ENCODE measurements around the gene PACRG. TPM values are rescaled to one million over a fixed set of nuclear protein-coding genes. Genes with fewer than 3 reads are reported as not detected.

The PACRG gene
- total and polyA plus RNA-seq, 2 experiments from 2014 or later, result 0.17 to 0.68 TPM

DNA sequence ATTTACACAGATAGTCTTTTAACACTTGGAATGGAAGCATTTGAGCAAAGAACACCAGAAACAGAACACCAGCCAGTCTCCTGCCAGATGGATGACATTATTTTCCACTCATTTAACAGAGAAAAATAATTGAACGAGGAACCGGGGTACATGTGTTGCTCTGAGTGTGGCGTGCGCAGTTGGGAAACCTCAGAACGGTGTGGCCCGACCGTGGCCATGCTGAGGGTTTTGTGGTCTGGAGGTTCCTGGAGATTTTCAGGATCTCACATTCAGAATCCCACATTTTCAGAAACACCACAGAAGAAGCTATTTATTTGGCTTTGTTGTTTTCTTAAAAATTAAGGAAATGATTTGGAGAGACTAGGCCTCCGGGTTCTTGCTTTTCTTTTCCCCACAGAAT lies 559.9 kb downstream of the PACRG start:
- H4K20me1 ChIP-seq (replicated peaks; ENCODE audit: insufficient read depth), result no peaks in the 10 kb centered on the region
- H3K9me2 ChIP-seq (ENCODE audit: insufficient read depth), result no peaks in the 10 kb centered on the region
- Mint-ChIP-seq H3K27me3 (ENCODE audit: insufficient read depth, low read depth, poor library complexity) (peaks cover 8% of the 10 kb centered on the region), H3K36me3 (ENCODE audit: low read depth) (no peaks in the 10 kb centered on the region), H3K4me1 (0 out of 3 replicates have a peak, but pooled peaks cover 4% of the 10 kb centered on the region), H3K4me3 (no peak overlapping the region), H3K27ac (no peak overlapping the region), H3K9me3 (peaks cover 3% of the 10 kb centered on the region; the same call in 1 of the 3 replicates)
- ATAC-seq (no peak), DNase-seq (ENCODE audit: low spot score) (no peak)
- H3K4me3 ChIP-seq, result no peak overlapping the region
- no peak overlapping the region for H3K27ac ChIP-seq (ENCODE audit: low read depth)
- no peaks in the 10 kb centered on the region for H3F3A ChIP-seq (replicated peaks; ENCODE audit: low read depth)
- H2AFZ ChIP-seq, result peak overlapping the region; percentile 52; the same call in 1 of the 2 replicates
- no peaks in the 10 kb centered on the region for H3K27me3 ChIP-seq (ENCODE audit: insufficient read depth)
- H3K4me1 ChIP-seq (ENCODE audit: insufficient read depth), result no peaks in the 10 kb centered on the region
- no peaks in the 10 kb centered on the region for H3K79me2 ChIP-seq (replicated peaks; ENCODE audit: insufficient read depth)
- no peak overlapping the region for H3K4me2 ChIP-seq
- TF ChIP-seq ZNF114 (CRISPR knock-in tag; IDR thresholded peaks at IDR 0.05) (no peak), ZNF331 (CRISPR knock-in tag; IDR thresholded peaks at IDR 0.05; ENCODE audit: low read depth) (no peak), NANOG (IDR thresholded peaks at IDR 0.05; ENCODE audit: borderline replicate concordance) (no peak), POLR2AphosphoS5 (IDR thresholded peaks at IDR 0.05; ENCODE audit: low read depth) (no peak), CREB1 (CRISPR knock-in tag; IDR thresholded peaks at IDR 0.05; ENCODE audit: low read depth) (no peak), STAT1 (IDR thresholded peaks at IDR 0.05; ENCODE audit: unreplicated experiment) (no peak), EZH2phosphoT487 (IDR thresholded peaks at IDR 0.05; ENCODE audit: unreplicated experiment) (no peak)
- TF ChIP-seq, protein P1, sequence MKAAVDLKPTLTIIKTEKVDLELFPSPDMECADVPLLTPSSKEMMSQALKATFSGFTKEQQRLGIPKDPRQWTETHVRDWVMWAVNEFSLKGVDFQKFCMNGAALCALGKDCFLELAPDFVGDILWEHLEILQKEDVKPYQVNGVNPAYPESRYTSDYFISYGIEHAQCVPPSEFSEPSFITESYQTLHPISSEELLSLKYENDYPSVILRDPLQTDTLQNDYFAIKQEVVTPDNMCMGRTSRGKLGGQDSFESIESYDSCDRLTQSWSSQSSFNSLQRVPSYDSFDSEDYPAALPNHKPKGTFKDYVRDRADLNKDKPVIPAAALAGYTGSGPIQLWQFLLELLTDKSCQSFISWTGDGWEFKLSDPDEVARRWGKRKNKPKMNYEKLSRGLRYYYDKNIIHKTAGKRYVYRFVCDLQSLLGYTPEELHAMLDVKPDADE (IDR thresholded peaks at IDR 0.05), result no peak
- TF ChIP-seq, protein P2, sequence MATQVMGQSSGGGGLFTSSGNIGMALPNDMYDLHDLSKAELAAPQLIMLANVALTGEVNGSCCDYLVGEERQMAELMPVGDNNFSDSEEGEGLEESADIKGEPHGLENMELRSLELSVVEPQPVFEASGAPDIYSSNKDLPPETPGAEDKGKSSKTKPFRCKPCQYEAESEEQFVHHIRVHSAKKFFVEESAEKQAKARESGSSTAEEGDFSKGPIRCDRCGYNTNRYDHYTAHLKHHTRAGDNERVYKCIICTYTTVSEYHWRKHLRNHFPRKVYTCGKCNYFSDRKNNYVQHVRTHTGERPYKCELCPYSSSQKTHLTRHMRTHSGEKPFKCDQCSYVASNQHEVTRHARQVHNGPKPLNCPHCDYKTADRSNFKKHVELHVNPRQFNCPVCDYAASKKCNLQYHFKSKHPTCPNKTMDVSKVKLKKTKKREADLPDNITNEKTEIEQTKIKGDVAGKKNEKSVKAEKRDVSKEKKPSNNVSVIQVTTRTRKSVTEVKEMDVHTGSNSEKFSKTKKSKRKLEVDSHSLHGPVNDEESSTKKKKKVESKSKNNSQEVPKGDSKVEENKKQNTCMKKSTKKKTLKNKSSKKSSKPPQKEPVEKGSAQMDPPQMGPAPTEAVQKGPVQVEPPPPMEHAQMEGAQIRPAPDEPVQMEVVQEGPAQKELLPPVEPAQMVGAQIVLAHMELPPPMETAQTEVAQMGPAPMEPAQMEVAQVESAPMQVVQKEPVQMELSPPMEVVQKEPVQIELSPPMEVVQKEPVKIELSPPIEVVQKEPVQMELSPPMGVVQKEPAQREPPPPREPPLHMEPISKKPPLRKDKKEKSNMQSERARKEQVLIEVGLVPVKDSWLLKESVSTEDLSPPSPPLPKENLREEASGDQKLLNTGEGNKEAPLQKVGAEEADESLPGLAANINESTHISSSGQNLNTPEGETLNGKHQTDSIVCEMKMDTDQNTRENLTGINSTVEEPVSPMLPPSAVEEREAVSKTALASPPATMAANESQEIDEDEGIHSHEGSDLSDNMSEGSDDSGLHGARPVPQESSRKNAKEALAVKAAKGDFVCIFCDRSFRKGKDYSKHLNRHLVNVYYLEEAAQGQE (IDR thresholded peaks at IDR 0.05; ENCODE audit: unreplicated experiment), result no peak
- no peaks in the 10 kb centered on the region for H3K36me3 ChIP-seq (ENCODE audit: insufficient read depth)

GRCh38 chr6:163288066-163288465 lies 560.3 kb downstream of the PACRG start:
- Mint-ChIP-seq H3K36me3 (ENCODE audit: low read depth) (no peaks in the 10 kb centered on the region), H3K4me1 (0 out of 3 replicates have a peak, but pooled peaks cover 4% of the 10 kb centered on the region), H3K27ac (no peak overlapping the region), H3K9me3 (peaks cover 3% of the 10 kb centered on the region; the same call in 1 of the 3 replicates), H3K27me3 (ENCODE audit: insufficient read depth, low read depth, poor library complexity) (peaks cover 8% of the 10 kb centered on the region), H3K4me3 (no peak overlapping the region)
- Histone ChIP-seq H3K79me2 (replicated peaks; ENCODE audit: insufficient read depth) (no peaks in the 10 kb centered on the region), H3K4me2 (no peak overlapping the region), H3K36me3 (ENCODE audit: insufficient read depth) (no peaks in the 10 kb centered on the region), H3K4me1 (ENCODE audit: insufficient read depth) (no peaks in the 10 kb centered on the region), H2AFZ (no peak overlapping the region), H4K20me1 (replicated peaks; ENCODE audit: insufficient read depth) (no peaks in the 10 kb centered on the region), H3K4me3 (no peak overlapping the region), H3K27ac (ENCODE audit: low read depth) (no peak overlapping the region), H3F3A (replicated peaks; ENCODE audit: low read depth) (no peaks in the 10 kb centered on the region), H3K9me2 (ENCODE audit: insufficient read depth) (no peaks in the 10 kb centered on the region), H3K27me3 (ENCODE audit: insufficient read depth) (no peaks in the 10 kb centered on the region)
- no peak for DNase-seq (ENCODE audit: low spot score)
- no peak for ATAC-seq
- no peak for TF ChIP-seq NANOG (IDR thresholded peaks at IDR 0.05; ENCODE audit: borderline replicate concordance)
- TF ChIP-seq, protein P1 (IDR thresholded peaks at IDR 0.05), result no peak
- TF ChIP-seq ZNF462 (CRISPR knock-in tag; IDR thresholded peaks at IDR 0.05), result no peak
- no peak for TF ChIP-seq JUNB (IDR thresholded peaks at IDR 0.05; ENCODE audit: unreplicated experiment)
